ENCODE data around the gene NBPF26.
"Not testable (repeated sequence)": the region's sequence is repeated elsewhere in the genome, so short reads cannot be mapped to it uniquely, and the experiment has no call there.

NBPF26 gene

GRCh38 chr1:120859615-120860234 is 136.0 kb downstream of the NBPF26 start:
- not testable (repeated sequence) for DNase-seq

GRCh38 chr1:120878206-120878605 is 154.5 kb downstream of the NBPF26 start:
- DNase-seq, result not testable (repeated sequence)

DNA sequence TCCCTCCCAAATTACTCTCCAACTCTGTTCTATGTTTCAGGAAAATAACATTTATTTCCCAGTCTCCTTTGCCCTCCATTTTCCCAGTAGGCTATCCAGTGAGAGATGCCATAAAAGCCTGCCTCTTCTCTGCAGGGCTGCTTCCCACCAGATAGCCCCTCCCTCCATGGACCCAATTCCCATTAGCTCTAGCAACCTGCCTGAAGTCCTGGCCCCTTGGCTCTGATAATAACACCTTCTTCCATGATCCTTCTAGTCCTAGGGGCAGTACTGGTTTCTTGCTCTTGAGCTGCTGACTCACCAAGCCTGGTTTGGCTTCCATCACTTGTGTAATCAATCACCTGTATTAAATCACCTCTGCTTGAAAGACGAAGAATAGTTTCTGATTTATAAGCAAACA is 156.3 kb downstream of the NBPF26 start:
- DNase-seq, result not testable (repeated sequence)

GRCh38 chr1:120881934-120882333 is 158.2 kb downstream of the NBPF26 start:
- not testable (repeated sequence) for DNase-seq
